ENCODE data around the gene DAPK1.

Gene DAPK1

GRCh38 chr9:87516222-87516925, 18.7 kb downstream of the DAPK1 start:
- Histone ChIP-seq H3K27ac (ENCODE audit: poor library complexity, severe bottlenecking) (no peak overlapping the region), H3K4me1 (ENCODE audit: insufficient read depth, poor library complexity, severe bottlenecking) (no peaks in the 10 kb centered on the region), H3K4me3 (ENCODE audit: severe bottlenecking) (no peak overlapping the region), H3K9me3 (ENCODE audit: severe bottlenecking) (no peaks in the 10 kb centered on the region), H3K36me3 (ENCODE audit: low read depth) (no peaks in the 10 kb centered on the region), H3K27me3 (ENCODE audit: insufficient read depth, poor library complexity, severe bottlenecking) (no peaks in the 10 kb centered on the region)
- TF ChIP-seq CTCF (IDR thresholded peaks at IDR 0.05; ENCODE audit: poor library complexity, severe bottlenecking): no peak
- no peak for ATAC-seq (ENCODE audit: low read depth)
- no peak for DNase-seq (ENCODE audit: low spot score)

GRCh38 chr9:87516926-87517290, 19.2 kb downstream of the DAPK1 start:
- no peak for TF ChIP-seq CTCF (IDR thresholded peaks at IDR 0.05; ENCODE audit: poor library complexity, severe bottlenecking)
- ATAC-seq (ENCODE audit: low read depth): no peak
- Histone ChIP-seq H3K9me3 (ENCODE audit: severe bottlenecking) (no peaks in the 10 kb centered on the region), H3K27me3 (ENCODE audit: insufficient read depth, poor library complexity, severe bottlenecking) (no peaks in the 10 kb centered on the region), H3K4me3 (ENCODE audit: severe bottlenecking) (no peak overlapping the region), H3K27ac (ENCODE audit: poor library complexity, severe bottlenecking) (no peak overlapping the region), H3K4me1 (ENCODE audit: insufficient read depth, poor library complexity, severe bottlenecking) (no peaks in the 10 kb centered on the region), H3K36me3 (ENCODE audit: low read depth) (no peaks in the 10 kb centered on the region)
- no peak for DNase-seq (ENCODE audit: low spot score)

- ATAC-seq (ENCODE audit: low read depth) (no peak), DNase-seq (ENCODE audit: low spot score) (no peak)
- Histone ChIP-seq H3K4me3 (ENCODE audit: severe bottlenecking) (no peak overlapping the region), H3K36me3 (ENCODE audit: low read depth) (no peaks in the 10 kb centered on the region), H3K4me1 (ENCODE audit: insufficient read depth, poor library complexity, severe bottlenecking) (no peaks in the 10 kb centered on the region), H3K27me3 (ENCODE audit: insufficient read depth, poor library complexity, severe bottlenecking) (no peaks in the 10 kb centered on the region), H3K27ac (ENCODE audit: poor library complexity, severe bottlenecking) (no peak overlapping the region), H3K9me3 (ENCODE audit: severe bottlenecking) (no peaks in the 10 kb centered on the region)
- no peak for TF ChIP-seq CTCF (IDR thresholded peaks at IDR 0.05; ENCODE audit: poor library complexity, severe bottlenecking)
These were observed 20.1 kb downstream of the DAPK1 start for GRCh38 chr9:87517732-87518131.

GRCh38 chr9:87518702-87519335, 21.2 kb downstream of the DAPK1 start:
- DNase-seq (ENCODE audit: low spot score) (no peak), ATAC-seq (ENCODE audit: low read depth) (no peak)
- no peak for TF ChIP-seq CTCF (IDR thresholded peaks at IDR 0.05; ENCODE audit: poor library complexity, severe bottlenecking)
- no peak overlapping the region for H3K27ac ChIP-seq (ENCODE audit: poor library complexity, severe bottlenecking)
- no peaks in the 10 kb centered on the region for H3K27me3 ChIP-seq (ENCODE audit: insufficient read depth, poor library complexity, severe bottlenecking)
- no peaks in the 10 kb centered on the region for H3K4me1 ChIP-seq (ENCODE audit: insufficient read depth, poor library complexity, severe bottlenecking)
- no peaks in the 10 kb centered on the region for H3K36me3 ChIP-seq (ENCODE audit: low read depth)
- no peak overlapping the region for H3K4me3 ChIP-seq (ENCODE audit: severe bottlenecking)
- no peaks in the 10 kb centered on the region for H3K9me3 ChIP-seq (ENCODE audit: severe bottlenecking)

- H3K9me3 ChIP-seq (ENCODE audit: severe bottlenecking): no peaks in the 10 kb centered on the region
- no peak overlapping the region for H3K4me3 ChIP-seq (ENCODE audit: severe bottlenecking)
- H3K4me1 ChIP-seq (ENCODE audit: insufficient read depth, poor library complexity, severe bottlenecking): no peaks in the 10 kb centered on the region
- H3K27me3 ChIP-seq (ENCODE audit: insufficient read depth, poor library complexity, severe bottlenecking): no peaks in the 10 kb centered on the region
- no peak for TF ChIP-seq CTCF (IDR thresholded peaks at IDR 0.05; ENCODE audit: poor library complexity, severe bottlenecking)
- DNase-seq (ENCODE audit: low spot score): no peak
- H3K36me3 ChIP-seq (ENCODE audit: low read depth): no peaks in the 10 kb centered on the region
- ATAC-seq (ENCODE audit: low read depth): no peak
- H3K27ac ChIP-seq (ENCODE audit: poor library complexity, severe bottlenecking): no peak overlapping the region
These were observed 21.8 kb downstream of the DAPK1 start for GRCh38 chr9:87519461-87519860.

All from RWPE2 (cell line).